AG04449 (cell line): ENCODE measurements around the gene NPBWR2.

Experiments used
- CTCF ChIA-PET: fragments of 350-600 bp; formaldehyde crosslinking; extraction: SDS; loops from one replicate; lab custom pipeline; 2021; ENCODE audit warnings: antibody characterized with exemption; lab: Yijun Ruan, JAX
- POLR2A ChIA-PET: fragments of 400-600, 350-600 bp; formaldehyde crosslinking; extraction: SDS; loops from one replicate; lab custom pipeline; 2020; ENCODE audit warnings: antibody characterized with exemption, inconsistent platforms; lab: Yijun Ruan, JAX
- DNase-seq: peaks from one replicate; pipeline ENCODE4 v3.0.0-alpha.2; 2010; ENCODE audit warnings: low read depth, low spot score
- H3K4me3 ChIP-seq: 2 replicates; pipeline ENCODE4 v1.5.1; 2011; ENCODE audit warnings: low read depth, mild to moderate bottlenecking, control low read depth, low read length
- CTCF ChIP-seq: IDR thresholded peaks from one replicate; pipeline ENCODE4 v1.5.1; 2011; ENCODE audit warnings: mild to moderate bottlenecking, moderate library complexity, low read length, control low read depth, inconsistent platforms; ENCODE audit not compliant: insufficient read depth; ENCODE audit errors: missing control alignments

NPBWR2 gene

DNA sequence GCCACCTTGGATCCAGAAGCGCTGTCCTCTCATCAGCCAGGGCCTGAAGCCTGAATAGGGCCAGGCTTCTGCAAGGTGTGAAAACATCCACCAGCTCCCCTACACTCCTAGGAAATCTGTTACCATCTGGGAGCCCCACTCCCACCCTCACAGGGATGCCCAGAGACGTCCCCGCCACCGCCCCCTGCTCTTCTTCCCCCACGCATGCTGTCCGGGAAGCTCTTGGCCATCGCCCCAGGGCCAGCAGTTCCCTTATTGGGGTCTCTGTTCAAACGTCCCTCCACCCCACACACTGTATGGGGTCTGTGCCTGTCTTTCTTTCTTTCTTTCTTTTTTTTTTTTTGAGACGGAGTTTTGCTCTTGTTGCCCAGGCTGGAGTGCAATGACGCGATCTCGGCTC, 31.8 kb downstream of the NPBWR2 start:
- no peak for DNase-seq
- ChIA-PET CTCF (interaction anchor here (0.6 to 1.1 kb wide), 3 partner anchors 8 to 19 kb away, joined by 3 to 4 read pairs (median 3); no protein-coding TSS in a partner anchor), POLR2A (interaction anchor here (0.6 kb wide), 1 partner anchor 211 kb away, joined by 4 read pairs; the partner anchor contains the start of gene TPD52L2)

DNA sequence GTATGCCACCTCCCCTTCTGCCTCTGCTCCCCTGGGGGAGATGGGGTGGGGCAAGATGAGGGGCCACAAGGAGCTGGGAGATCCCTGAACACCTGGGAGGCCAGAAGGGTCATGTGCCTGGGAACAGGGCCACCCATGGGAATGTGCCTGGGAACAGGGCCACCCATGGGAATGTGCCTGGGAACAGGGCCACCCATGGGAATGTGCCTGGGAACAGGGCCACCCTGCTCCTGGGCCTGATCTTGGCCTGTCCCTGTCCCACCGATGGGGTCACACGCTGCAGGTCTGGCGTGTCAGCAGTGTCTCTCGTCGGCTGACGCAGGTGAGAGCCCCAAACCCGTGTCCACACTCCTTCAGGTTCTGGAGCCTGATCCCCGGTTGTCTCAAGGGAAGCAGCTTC, 32.4 kb downstream of the NPBWR2 start:
- CTCF ChIA-PET = interaction anchor here (1.0 kb wide), 1 partner anchor 8 kb away, joined by 3 read pairs; no protein-coding TSS in a partner anchor
- no peak for TF ChIP-seq CTCF
- H3K4me3 ChIP-seq = no peak overlapping the region
- POLR2A ChIA-PET = no interaction called here
- no peak for DNase-seq

More for the DNA sequence above, 31.8 kb downstream of the NPBWR2 start:
- TF ChIP-seq CTCF = no peak
- H3K4me3 ChIP-seq = no peak overlapping the region

DNA sequence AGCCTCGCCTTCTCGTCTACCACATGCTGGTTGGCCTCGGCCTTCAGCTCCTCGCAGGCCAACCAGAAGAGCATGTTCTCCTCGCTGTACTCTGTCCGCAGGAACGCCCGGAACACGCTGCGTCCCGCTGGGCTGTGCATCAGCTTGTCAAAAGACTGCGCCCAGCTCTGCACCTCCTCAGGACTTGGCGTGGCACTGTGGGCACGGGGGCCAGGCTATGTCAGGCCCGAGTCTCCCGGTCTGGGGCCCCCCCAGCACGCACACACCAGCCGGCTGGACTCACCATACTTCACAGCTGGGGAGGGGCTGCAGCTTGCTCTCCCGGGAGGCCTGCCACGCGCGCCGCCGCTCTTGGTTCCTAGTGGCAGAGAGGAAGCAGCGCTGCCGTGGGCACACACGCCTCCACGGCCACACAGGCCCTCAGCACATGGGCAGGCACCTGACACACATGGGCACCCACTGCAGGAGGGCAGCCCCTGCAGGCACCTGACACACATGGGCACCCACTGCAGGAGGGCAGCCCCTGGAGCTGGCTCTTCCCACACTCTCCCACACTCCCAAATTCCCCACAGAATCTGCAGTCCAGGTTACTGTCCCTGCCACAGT, 33.1 kb downstream of the NPBWR2 start:
- CTCF ChIA-PET = no interaction called here
- POLR2A ChIA-PET = no interaction called here
- H3K4me3 ChIP-seq = no peak overlapping the region
- no peak for DNase-seq
- no peak for TF ChIP-seq CTCF

GRCh38 chr20:64073476-64074183, 33.7 kb downstream of the NPBWR2 start:
- TF ChIP-seq CTCF = no peak
- POLR2A ChIA-PET = no interaction called here
- CTCF ChIA-PET = no interaction called here
- no peak overlapping the region for H3K4me3 ChIP-seq
- DNase-seq = no peak

GRCh38 chr20:64072498-64073063, 34.8 kb downstream of the NPBWR2 start:
- no peak for TF ChIP-seq CTCF
- CTCF ChIA-PET = interaction anchor here (1.0 kb wide), 1 partner anchor 33 kb away, joined by 4 read pairs; no protein-coding TSS in a partner anchor
- POLR2A ChIA-PET = interaction anchor here (0.6 to 0.7 kb wide), 2 partner anchors 10 to 391 kb away, joined by 3 read pairs; partner anchors contain the start of gene TCEA2
- no peak for DNase-seq
- H3K4me3 ChIP-seq = no peak overlapping the region
